NCI-H1092 (cell line): ENCODE results near the gene NFYC.
"Not testable (repeated sequence)": the region's sequence is repeated elsewhere in the genome, so short reads cannot be mapped to it uniquely, and the experiment has no call there.

Source experiments
- DNase-seq: peaks from one replicate; lab custom pipeline; 2025; lab: John Stamatoyannopoulos, UW

NFYC gene

DNA sequence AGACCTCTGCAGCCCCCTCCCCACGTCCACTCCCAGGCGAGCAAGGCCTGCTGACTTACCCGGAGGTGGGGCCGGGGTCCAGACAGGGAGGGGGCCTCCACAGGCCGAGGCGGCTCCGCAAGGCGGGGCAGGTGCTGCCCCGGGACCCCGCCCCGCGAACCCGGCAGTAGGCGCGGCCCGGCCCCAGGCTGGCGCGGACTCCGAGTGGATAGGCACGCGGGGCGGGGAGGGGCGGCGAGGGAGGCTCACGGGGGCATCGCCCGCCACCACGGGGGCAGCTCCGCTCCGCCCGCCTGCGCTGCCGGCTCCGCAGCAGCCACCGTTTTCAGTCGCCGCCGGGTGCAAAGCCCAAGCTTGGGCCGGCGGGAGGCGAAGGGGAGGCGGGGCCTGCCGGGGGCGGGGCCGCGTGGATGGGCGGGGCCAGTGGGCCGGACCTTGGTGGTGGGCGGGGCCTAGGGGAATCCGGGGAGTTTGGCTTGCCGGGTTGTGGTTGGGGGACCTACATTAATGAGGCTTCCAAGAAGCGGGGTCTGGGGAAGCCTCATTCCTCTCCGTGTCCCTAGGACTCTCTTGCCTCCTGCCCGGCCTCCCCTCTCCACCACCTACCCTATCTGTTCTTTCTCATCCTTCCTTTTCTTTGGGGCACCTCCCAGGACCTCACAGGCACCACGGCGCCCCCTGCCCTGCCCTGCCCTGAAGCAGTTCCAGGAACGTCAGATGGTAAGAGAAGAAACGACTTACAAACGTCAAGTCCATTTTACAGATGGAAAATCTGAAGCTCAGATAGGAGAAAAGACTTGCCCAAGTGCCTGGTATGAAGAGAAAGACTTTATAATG, 26.0 kb upstream of the NFYC start, which contains the start of gene RIMS3:
RIMS3 (minus strand) TSS at position 348 of the 837 bp plus-strand sequence. CDS start 23,757 bp downstream, outside the sequence.
- peak; percentile 60 for DNase-seq

- peak; percentile 84 for DNase-seq
Measured at GRCh38 chr1:40668769-40669525, 22.6 kb upstream of the NFYC start.

DNA sequence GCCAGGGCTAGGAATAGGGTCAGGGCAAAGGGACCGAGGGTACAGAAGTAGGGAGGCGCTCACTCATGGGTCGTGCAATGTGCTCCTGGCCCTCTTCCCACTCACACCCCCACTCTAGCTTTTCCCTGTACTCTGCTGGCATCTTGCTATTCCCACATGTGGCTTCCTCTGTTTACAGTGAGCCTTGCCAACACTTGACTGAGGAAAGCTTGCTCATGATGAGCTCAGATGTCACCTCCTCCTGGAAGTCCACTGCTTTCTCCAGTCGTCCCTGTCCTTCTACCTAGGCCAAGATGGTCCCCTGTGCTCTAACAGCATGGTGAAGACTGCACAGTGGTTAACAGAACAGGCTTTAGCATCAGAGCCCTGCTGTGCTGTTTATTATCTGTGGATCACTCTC, 18.1 kb upstream of the NFYC start:
- no peak for DNase-seq

DNA sequence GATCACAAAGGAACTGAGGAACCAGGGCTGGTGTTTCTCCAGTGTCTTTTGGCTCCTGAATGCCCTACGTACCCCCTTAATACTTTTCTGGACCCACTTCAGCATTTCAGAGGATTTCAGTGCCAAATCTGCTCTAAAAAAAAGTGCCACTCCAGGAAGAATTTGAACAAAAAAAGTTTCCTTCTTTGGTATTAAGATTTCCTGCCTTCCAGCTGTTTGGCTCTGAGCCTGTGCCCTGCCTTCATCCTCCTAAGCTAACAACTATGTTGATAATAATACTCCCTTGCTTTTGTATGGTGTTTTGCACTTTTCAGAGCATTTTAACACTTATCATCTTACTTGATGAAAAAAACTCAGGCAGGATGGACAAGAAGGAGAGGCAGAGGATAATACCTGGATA, 15.0 kb upstream of the NFYC start:
- DNase-seq = no peak

- DNase-seq = peak; percentile 20
Measured at GRCh38 chr1:40679165-40679953, 12.1 kb upstream of the NFYC start.

DNA sequence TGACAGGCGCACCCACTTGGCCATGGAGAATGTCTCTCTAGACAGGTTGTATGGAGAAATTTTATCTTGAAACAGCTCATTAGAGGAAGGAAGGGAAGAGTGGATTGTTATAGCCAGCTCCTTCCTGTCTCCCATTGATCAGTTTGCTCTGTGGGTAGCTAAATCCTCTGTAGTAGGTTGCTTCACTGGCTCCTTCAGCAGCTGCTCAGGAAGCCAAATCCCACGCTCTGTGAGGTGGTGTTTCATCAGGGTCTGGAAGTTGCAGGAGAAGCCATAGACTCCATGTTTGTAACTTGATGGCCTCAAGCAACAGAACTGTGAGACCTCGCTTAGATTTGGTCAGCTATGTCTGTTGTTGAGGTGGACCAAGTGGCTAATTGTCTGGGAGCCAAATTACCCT, 6.8 kb upstream of the NFYC start:
- DNase-seq = no peak

- no peak for DNase-seq
Measured at GRCh38 chr1:40687059-40687458, 4.4 kb upstream of the NFYC start.

GRCh38 chr1:40687661-40688060, 3.8 kb upstream of the NFYC start:
- DNase-seq = no peak

DNA sequence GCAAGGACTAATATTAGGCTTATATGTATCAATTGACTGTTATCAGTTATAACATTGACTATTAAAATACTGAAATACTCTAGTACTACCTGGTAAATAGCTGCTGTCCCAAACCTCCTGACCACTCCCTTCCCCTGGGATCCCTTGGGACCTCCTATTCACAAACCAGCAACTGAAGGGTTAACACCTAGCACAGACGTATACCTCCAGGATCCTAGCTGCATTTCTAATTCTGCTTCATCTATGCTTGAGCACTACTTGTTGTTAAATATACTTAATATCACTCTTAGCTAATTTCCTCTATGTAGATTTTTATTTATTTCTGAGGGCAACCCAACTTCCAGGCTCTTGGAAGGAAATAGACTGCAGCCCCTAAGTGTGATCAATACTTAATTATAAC, 1.8 kb upstream of the NFYC start:
- DNase-seq = no peak

- no peak for DNase-seq
Measured at GRCh38 chr1:40690771-40691537, 550 bp upstream of the NFYC start.

- DNase-seq = no peak
Measured at GRCh38 chr1:40692429-40692895, 958 bp downstream of the NFYC start.

DNA sequence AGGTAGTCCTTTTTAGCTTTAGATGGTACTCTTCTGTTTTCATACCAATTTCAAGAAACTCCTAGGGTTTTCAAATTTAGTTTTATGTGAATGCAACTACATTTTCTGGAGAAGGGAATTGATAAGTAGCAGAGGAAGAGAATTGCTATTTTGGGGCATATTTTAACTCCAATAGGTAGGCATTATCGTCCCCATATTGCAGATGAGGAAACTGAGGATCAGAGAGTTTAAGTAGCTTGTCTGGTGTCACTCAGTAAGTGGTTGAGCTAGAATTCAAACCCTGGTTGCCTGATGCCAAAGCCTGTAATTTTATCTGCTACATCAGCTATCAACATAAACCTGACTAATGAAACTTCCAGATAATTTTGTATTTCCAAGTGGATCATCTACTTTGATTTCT, 1.9 kb downstream of the NFYC start:
- DNase-seq = no peak

GRCh38 chr1:40694353-40694874, 2.9 kb downstream of the NFYC start:
- no peak for DNase-seq

- no peak for DNase-seq
Measured at GRCh38 chr1:40696294-40696693, 4.8 kb downstream of the NFYC start.

DNA sequence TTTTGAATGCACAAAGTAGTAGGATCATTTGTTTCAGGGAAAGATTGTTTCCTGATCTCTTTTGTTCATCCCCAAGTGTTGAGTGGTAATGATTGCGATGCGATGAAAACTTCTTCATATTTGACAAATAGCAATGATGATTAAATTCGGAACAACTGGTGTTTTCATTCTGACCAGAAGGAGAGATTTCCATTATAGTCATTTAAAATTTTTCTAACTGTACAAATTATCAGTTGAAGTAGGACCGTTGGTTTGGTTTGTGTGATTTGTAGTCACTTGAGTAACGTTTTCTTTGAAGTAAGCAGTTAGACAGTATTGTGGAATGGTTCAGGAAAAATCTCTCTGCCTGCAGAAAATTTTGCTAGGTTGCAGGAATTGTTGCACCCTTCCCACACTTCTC, 5.9 kb downstream of the NFYC start:
- no peak for DNase-seq

GRCh38 chr1:40699787-40700186, 8.3 kb downstream of the NFYC start:
- DNase-seq = no peak

- DNase-seq = no peak
Measured at GRCh38 chr1:40701684-40702083, 10.2 kb downstream of the NFYC start.

DNA sequence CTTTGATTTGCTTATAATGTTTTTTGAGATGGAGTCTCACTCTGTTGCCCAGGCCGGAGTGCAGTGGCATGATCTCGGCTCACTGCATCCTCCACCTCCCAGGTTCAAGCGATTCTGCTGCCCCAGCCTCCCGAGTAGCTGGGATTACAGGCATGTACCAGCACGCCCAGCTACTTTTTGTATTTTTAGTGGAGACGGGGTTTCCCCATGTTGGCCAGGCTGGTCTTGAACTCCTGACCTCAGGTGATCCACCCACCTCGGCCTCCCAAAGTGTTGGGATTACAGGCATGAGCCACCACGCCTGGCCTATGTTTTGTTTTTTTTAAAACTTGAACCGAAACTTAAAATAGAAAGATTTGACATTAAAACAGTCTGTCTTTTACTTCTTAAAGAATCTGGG, 11.3 kb downstream of the NFYC start:
- not testable (repeated sequence) for DNase-seq

DNA sequence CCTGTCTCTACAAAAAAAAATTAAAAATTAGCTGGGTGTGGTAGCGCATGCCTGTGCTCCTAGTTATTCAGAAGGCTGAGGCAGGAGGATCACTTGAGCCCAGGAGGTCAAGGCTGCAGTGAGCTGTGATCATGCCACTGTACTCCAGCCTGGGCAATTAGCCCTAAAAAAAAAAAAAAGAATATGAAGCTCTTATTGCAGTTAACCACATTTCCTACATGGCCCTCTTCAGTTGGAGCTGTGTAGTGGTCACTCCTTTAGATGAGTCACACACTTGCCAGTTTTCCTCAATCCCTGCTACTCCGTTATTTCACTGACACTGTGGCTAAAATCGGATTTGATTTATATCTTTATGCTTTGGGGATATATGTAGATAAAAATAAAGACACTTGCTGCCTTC, 11.8 kb downstream of the NFYC start:
- no peak for DNase-seq

DNA sequence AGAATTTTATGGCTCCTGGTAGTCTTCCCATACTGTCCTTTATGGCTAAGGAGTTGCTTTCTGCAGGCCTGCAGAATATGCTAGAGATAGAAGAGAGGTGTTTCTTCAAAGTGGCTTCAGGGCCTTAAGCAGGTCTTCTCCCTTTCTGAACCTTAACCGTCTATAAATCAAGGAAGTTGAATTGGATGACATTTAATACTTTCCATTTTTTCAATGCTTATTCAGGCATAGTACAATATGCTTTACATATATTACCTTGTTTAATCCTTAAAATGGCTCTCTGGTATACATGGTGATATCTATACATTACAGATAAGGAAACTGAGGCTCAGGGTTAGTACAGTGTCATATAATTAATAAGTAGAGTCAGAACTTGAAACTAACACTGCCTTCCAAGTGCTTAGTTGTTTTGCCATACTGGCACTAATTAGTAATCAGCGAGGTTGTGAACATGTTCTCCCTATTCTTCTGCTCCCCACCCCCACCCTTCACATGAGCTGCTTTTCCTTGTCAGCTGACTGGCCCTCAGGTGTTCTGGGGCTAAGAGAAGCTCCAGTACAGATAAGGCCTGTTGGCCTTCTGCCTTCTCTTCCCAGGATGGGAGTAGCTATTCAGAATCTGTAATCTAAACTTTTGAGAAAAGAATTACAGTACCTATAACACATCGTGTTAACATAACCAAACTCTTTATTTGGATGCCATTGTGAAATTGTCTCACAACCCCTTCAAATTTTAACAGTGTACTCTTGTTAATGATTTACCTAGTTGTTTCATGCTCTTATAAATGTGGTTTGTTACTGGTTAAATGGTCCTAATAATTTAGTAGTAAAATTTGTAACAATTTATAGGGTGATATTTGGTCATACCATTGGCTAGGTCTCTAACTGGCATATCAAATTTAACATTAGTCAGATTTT, 13.6 kb downstream of the NFYC start:
- DNase-seq = no peak
